Neural cell (in vitro differentiated cells): ENCODE data around the gene BRIP1. TPM values are rescaled to one million over a fixed set of nuclear protein-coding genes. Genes with fewer than 3 reads are reported as not detected.

ENCODE experiments used
- H2AFZ ChIP-seq: fragments of 200-600, 300-800 bp; sonication (generic), shearing (Covaris generic); 2 replicates; pipeline ENCODE4 v1.6.0; 2014; ENCODE audit warnings: low read depth, mild to moderate bottlenecking, antibody characterized with exemption, low read length, moderate library complexity
- H3F3A ChIP-seq: fragments of 200-600 bp; shearing (Covaris generic); 2 replicates; pipeline ENCODE4 v1.6.1; 2016; ENCODE audit warnings: mild to moderate bottlenecking, moderate library complexity, mixed read lengths, antibody characterized with exemption, low read length; ENCODE audit not compliant: insufficient read depth, poor library complexity, severe bottlenecking
- H3K27ac ChIP-seq: fragments of 200-600, 300-800 bp; sonication (generic), shearing (Covaris generic); 2 replicates; pipeline ENCODE4 v1.5.1; 2014; ENCODE audit warnings: mild to moderate bottlenecking, low read length, moderate library complexity
- H3K27me3 ChIP-seq: fragments of 300-800, 200-600 bp; sonication (generic), shearing (Covaris generic); 2 replicates; pipeline ENCODE4 v1.6.0; 2014; ENCODE audit warnings: mild to moderate bottlenecking, low read depth, low read length, moderate library complexity; ENCODE audit not compliant: insufficient read depth
- H3K36me3 ChIP-seq: fragments of 300-800, 200-600 bp; sonication (generic), shearing (Covaris generic); 2 replicates; pipeline ENCODE4 v1.5.1; 2014; ENCODE audit warnings: mild to moderate bottlenecking, antibody characterized with exemption, low read length, moderate library complexity; ENCODE audit not compliant: insufficient read depth
- H3K4me2 ChIP-seq: fragments of 300-800, 200-600 bp; sonication (generic), shearing (Covaris generic); 2 replicates; pipeline ENCODE4 v1.6.0; 2014; ENCODE audit warnings: mild to moderate bottlenecking, low read length
- H3K4me3 ChIP-seq: fragments of 300-800, 200-600 bp; sonication (generic), shearing (Covaris generic); 2 replicates; pipeline ENCODE4 v1.5.1; 2014; ENCODE audit warnings: mild to moderate bottlenecking, low read length, moderate library complexity
- H3K79me2 ChIP-seq: fragments of 200-600 bp; shearing (Covaris generic); replicated peaks from 2 replicates; pipeline ENCODE4 v1.6.0; 2014; ENCODE audit warnings: mild to moderate bottlenecking, low read length, moderate library complexity; ENCODE audit not compliant: insufficient read depth
- H3K9ac ChIP-seq: fragments of 300-800, 200-600 bp; sonication (generic), shearing (Covaris generic); 2 replicates; pipeline ENCODE4 v1.6.1; 2016; ENCODE audit warnings: mild to moderate bottlenecking, low read length, mixed read lengths
- H3K9me2 ChIP-seq: fragments of 200-600 bp; shearing (Covaris generic); 2 replicates; pipeline ENCODE4 v1.6.1; 2016; ENCODE audit warnings: mild to moderate bottlenecking, low read length, mixed read lengths; ENCODE audit not compliant: insufficient read depth
- H3K9me3 ChIP-seq: fragments of 200-600, 300-800 bp; sonication (generic), shearing (Covaris generic); 2 replicates; pipeline ENCODE4 v1.6.1; 2016; ENCODE audit warnings: mild to moderate bottlenecking, mixed run types, low read length, moderate library complexity, mixed read lengths
- H4K20me1 ChIP-seq: fragments of 200-600 bp; shearing (Covaris generic); 2 replicates; pipeline ENCODE4 v1.6.1; 2016; ENCODE audit warnings: mild to moderate bottlenecking, mixed run types; ENCODE audit not compliant: insufficient read depth
- EP300 ChIP-seq: fragments of 450-650 bp; conservative IDR thresholded peaks from 2 replicates; pipeline ENCODE4 v1.6.1; 2014; ENCODE audit warnings: antibody characterized with exemption, mild to moderate bottlenecking, moderate library complexity; ENCODE audit not compliant: poor library complexity, severe bottlenecking
- EZH2 ChIP-seq: fragments of 200-600, 300-800 bp; shearing (Covaris generic), sonication (generic); IDR thresholded peaks from 2 replicates; pipeline ENCODE4 v1.6.1; 2014; ENCODE audit warnings: antibody characterized with exemption, low read length, borderline replicate concordance, mild to moderate bottlenecking; ENCODE audit not compliant: insufficient read depth, poor library complexity, severe bottlenecking
- MXI1 ChIP-seq: fragments of 450-650 bp; conservative IDR thresholded peaks from 2 replicates; pipeline ENCODE4 v1.6.1; 2014; ENCODE audit warnings: antibody characterized with exemption, mild to moderate bottlenecking; ENCODE audit not compliant: poor library complexity, severe bottlenecking
- POLR2AphosphoS5 ChIP-seq: IDR thresholded peaks from 2 replicates; pipeline ENCODE4 v1.6.1; 2012
- RAD21 ChIP-seq: fragments of 450-650 bp; conservative IDR thresholded peaks from 2 replicates; pipeline ENCODE4 v1.6.1; 2014; ENCODE audit warnings: antibody characterized with exemption, mild to moderate bottlenecking, moderate library complexity
- SMC3 ChIP-seq: fragments of 450-650 bp; conservative IDR thresholded peaks from 2 replicates; pipeline ENCODE4 v1.6.1; 2014; ENCODE audit warnings: antibody characterized with exemption, mild to moderate bottlenecking, moderate library complexity; ENCODE audit not compliant: poor library complexity
- TAF1 ChIP-seq: IDR thresholded peaks from 2 replicates; pipeline ENCODE4 v1.6.1; 2012; ENCODE audit warnings: low read depth
- polyA plus RNA-seq: library from polyadenylated mRNA; depleted of rRNA; stranded (reverse); fragments of >200 nt; gene quantifications from 2 replicates; pipeline ENCODE4 v1.2.3, GENCODE V29; 2014
- TF ChIP-seq, protein P1 (sequence below): fragments of 450-650 bp; IDR thresholded peaks from 2 replicates; pipeline ENCODE4 v1.5.1; 2014; ENCODE audit warnings: antibody characterized with exemption, mild to moderate bottlenecking, moderate library complexity; ENCODE audit not compliant: poor library complexity, severe bottlenecking
- TF ChIP-seq, protein P2 (sequence below): IDR thresholded peaks from 2 replicates; pipeline ENCODE4 v1.6.1; 2012; ENCODE audit warnings: borderline replicate concordance

Gene BRIP1
- polyA plus RNA-seq, 1 donor from 2014 or later = 0.47 TPM

DNA sequence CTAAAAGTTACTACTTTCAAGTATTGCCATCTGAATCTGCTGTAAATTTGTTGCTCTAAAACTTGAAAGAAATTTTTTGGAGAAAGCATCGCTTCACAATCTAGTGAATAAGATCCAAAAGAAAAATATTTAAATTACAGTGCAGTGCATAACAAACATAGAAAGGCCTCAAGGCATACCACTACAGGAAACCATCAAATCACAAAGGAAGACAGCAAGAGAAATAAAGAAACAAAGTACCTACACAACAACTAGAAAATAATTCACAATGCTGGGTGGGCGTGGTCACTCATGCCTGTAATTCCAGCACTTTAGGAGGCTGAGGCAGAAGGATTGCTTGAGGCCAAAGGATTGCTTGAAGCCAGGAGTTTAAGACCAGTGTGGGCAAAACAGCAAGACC lies 104.9 kb downstream of the BRIP1 start:
- no peaks in the 10 kb centered on the region for H3K9me2 ChIP-seq
- H3F3A ChIP-seq = no peaks in the 10 kb centered on the region
- H3K36me3 ChIP-seq = no peaks in the 10 kb centered on the region
- H2AFZ ChIP-seq = no peak overlapping the region
- H4K20me1 ChIP-seq = no peaks in the 10 kb centered on the region
- H3K9ac ChIP-seq = no peak overlapping the region
- H3K4me3 ChIP-seq = no peak overlapping the region
- no peak overlapping the region for H3K27ac ChIP-seq
- no peak overlapping the region for H3K4me2 ChIP-seq
- H3K9me3 ChIP-seq = no peaks in the 10 kb centered on the region
- no peaks in the 10 kb centered on the region for H3K27me3 ChIP-seq
- no peaks in the 10 kb centered on the region for H3K79me2 ChIP-seq
- TF ChIP-seq RAD21 (no peak), POLR2AphosphoS5 (no peak), EZH2 (no peak), SMC3 (no peak), TAF1 (no peak), EP300 (no peak)
- TF ChIP-seq, protein P1, sequence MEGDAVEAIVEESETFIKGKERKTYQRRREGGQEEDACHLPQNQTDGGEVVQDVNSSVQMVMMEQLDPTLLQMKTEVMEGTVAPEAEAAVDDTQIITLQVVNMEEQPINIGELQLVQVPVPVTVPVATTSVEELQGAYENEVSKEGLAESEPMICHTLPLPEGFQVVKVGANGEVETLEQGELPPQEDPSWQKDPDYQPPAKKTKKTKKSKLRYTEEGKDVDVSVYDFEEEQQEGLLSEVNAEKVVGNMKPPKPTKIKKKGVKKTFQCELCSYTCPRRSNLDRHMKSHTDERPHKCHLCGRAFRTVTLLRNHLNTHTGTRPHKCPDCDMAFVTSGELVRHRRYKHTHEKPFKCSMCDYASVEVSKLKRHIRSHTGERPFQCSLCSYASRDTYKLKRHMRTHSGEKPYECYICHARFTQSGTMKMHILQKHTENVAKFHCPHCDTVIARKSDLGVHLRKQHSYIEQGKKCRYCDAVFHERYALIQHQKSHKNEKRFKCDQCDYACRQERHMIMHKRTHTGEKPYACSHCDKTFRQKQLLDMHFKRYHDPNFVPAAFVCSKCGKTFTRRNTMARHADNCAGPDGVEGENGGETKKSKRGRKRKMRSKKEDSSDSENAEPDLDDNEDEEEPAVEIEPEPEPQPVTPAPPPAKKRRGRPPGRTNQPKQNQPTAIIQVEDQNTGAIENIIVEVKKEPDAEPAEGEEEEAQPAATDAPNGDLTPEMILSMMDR = no peak

DNA sequence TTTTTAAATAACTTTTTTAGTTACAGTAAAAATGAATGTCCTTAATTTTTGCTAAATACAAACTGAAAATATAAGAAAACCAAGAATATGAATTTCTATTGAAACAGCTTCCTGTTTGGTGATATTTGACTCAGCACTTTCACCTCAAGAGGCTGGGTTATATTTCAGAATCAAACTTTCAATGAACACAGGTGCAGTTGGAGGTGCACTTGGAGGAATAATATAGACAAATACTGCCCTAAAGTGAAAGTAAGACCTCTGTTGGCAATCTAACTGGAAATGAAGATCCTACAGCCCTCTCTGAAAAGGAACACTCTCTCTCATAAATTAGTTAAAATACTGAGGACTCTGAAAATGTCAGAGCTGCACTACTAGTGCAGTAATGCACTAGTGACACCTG lies 106.2 kb downstream of the BRIP1 start:
- Histone ChIP-seq H3K4me2 (no peak overlapping the region), H3K27ac (no peak overlapping the region), H3K9ac (no peak overlapping the region), H4K20me1 (no peaks in the 10 kb centered on the region), H3K9me2 (no peaks in the 10 kb centered on the region), H3K4me3 (no peak overlapping the region), H3K27me3 (no peaks in the 10 kb centered on the region), H2AFZ (no peak overlapping the region), H3K79me2 (no peaks in the 10 kb centered on the region), H3K9me3 (no peaks in the 10 kb centered on the region), H3F3A (no peaks in the 10 kb centered on the region), H3K36me3 (no peaks in the 10 kb centered on the region)
- no peak for TF ChIP-seq EP300
- no peak for TF ChIP-seq RAD21
- no peak for TF ChIP-seq MXI1
- TF ChIP-seq TAF1 = no peak

DNA sequence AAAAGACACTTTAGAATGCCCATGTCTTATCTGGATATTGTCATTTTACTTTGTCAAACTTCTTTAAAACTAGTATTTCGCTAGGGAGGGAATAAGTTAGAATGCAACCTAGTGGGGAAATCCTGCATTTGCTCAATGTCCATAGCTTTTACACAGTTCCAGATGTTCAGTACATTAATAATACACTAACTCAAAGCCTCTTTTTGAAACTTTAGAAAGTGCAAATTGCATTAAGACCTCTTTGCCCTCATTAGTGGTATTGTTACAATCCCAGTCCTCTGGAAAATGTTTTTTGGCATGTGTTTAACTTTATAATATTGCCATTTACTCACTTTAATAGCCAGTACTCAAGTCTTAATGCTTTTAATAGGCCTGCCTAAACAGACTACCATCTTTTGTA lies 106.8 kb downstream of the BRIP1 start:
- Histone ChIP-seq H3K9me2 (no peaks in the 10 kb centered on the region), H2AFZ (no peak overlapping the region), H3K9ac (no peak overlapping the region), H3K36me3 (no peaks in the 10 kb centered on the region), H3K27me3 (no peaks in the 10 kb centered on the region), H3K79me2 (no peaks in the 10 kb centered on the region), H3K4me2 (no peak overlapping the region), H3K4me3 (no peak overlapping the region), H3K9me3 (no peaks in the 10 kb centered on the region), H3K27ac (no peak overlapping the region), H3F3A (no peaks in the 10 kb centered on the region), H4K20me1 (no peaks in the 10 kb centered on the region)
- no peak for TF ChIP-seq MXI1
- TF ChIP-seq, protein P1 = no peak
- no peak for TF ChIP-seq TAF1
- no peak for TF ChIP-seq POLR2AphosphoS5
- no peak for TF ChIP-seq EZH2
- TF ChIP-seq RAD21 = no peak
- TF ChIP-seq, protein P2, sequence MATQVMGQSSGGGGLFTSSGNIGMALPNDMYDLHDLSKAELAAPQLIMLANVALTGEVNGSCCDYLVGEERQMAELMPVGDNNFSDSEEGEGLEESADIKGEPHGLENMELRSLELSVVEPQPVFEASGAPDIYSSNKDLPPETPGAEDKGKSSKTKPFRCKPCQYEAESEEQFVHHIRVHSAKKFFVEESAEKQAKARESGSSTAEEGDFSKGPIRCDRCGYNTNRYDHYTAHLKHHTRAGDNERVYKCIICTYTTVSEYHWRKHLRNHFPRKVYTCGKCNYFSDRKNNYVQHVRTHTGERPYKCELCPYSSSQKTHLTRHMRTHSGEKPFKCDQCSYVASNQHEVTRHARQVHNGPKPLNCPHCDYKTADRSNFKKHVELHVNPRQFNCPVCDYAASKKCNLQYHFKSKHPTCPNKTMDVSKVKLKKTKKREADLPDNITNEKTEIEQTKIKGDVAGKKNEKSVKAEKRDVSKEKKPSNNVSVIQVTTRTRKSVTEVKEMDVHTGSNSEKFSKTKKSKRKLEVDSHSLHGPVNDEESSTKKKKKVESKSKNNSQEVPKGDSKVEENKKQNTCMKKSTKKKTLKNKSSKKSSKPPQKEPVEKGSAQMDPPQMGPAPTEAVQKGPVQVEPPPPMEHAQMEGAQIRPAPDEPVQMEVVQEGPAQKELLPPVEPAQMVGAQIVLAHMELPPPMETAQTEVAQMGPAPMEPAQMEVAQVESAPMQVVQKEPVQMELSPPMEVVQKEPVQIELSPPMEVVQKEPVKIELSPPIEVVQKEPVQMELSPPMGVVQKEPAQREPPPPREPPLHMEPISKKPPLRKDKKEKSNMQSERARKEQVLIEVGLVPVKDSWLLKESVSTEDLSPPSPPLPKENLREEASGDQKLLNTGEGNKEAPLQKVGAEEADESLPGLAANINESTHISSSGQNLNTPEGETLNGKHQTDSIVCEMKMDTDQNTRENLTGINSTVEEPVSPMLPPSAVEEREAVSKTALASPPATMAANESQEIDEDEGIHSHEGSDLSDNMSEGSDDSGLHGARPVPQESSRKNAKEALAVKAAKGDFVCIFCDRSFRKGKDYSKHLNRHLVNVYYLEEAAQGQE = no peak
- TF ChIP-seq SMC3 = no peak
- TF ChIP-seq EP300 = no peak
